H9 (cell line): Measurements from ENCODE around the gene CDK17. TPM values are rescaled to one million over a fixed set of nuclear protein-coding genes. Genes with fewer than 3 reads are reported as not detected.
A peak's percentile ranks its signal among the peaks of the same experiment; 100 is the strongest.

Experiments
- DNase-seq: peaks from one replicate; pipeline ENCODE4 v3.0.0-alpha.2; 2017
- H2AFZ ChIP-seq: one replicate; pipeline ENCODE4 v1.6.1; 2013; ENCODE audit warnings: mild to moderate bottlenecking, low read length, control low read depth, moderate library complexity
- H2AK5ac ChIP-seq: 2 replicates; pipeline ENCODE4 v1.6.1; 2013; ENCODE audit warnings: low read length, control low read depth, mixed read lengths; ENCODE audit not compliant: insufficient read length
- H2BK120ac ChIP-seq: one replicate; pipeline ENCODE4 v1.6.1; 2013; ENCODE audit warnings: low read depth, mild to moderate bottlenecking, low read length, control low read depth, inconsistent platforms; ENCODE audit not compliant: poor library complexity, severe bottlenecking
- H2BK12ac ChIP-seq: 2 replicates; pipeline ENCODE4 v1.6.1; 2013; ENCODE audit warnings: low read length, control low read depth, mixed read lengths, low read depth; ENCODE audit not compliant: insufficient read length
- H2BK15ac ChIP-seq: 2 replicates; pipeline ENCODE4 v1.6.1; 2013; ENCODE audit warnings: low read depth, low read length, control low read depth
- H2BK20ac ChIP-seq: one replicate; pipeline ENCODE4 v1.6.1; 2013; ENCODE audit warnings: low read depth, mild to moderate bottlenecking, low read length, control low read depth, inconsistent platforms; ENCODE audit not compliant: poor library complexity, severe bottlenecking
- H2BK5ac ChIP-seq: 2 replicates; pipeline ENCODE4 v1.6.1; 2013; ENCODE audit warnings: low read length, control low read depth, mixed read lengths; ENCODE audit not compliant: insufficient read length
- H3K14ac ChIP-seq: 2 replicates; pipeline ENCODE4 v1.6.1; 2013; ENCODE audit warnings: low read length, control low read depth; ENCODE audit not compliant: insufficient read depth
- H3K18ac ChIP-seq: 2 replicates; pipeline ENCODE4 v1.6.1; 2013; ENCODE audit warnings: low read depth, mild to moderate bottlenecking, mixed read lengths, low read length, control low read depth; ENCODE audit not compliant: insufficient read length
- H3K23ac ChIP-seq: 2 replicates; pipeline ENCODE4 v1.6.1; 2013; ENCODE audit warnings: low read length, control low read depth, mixed read lengths, low read depth; ENCODE audit not compliant: insufficient read length
- H3K23me2 ChIP-seq: 2 replicates; pipeline ENCODE4 v1.6.1; 2013; ENCODE audit warnings: low read depth, mild to moderate bottlenecking, mixed read lengths, low read length, control low read depth; ENCODE audit not compliant: insufficient read length, poor library complexity, severe bottlenecking
- H3K27ac ChIP-seq: 2 replicates; pipeline ENCODE4 v1.5.1; 2013; ENCODE audit warnings: low read length, control low read depth, mixed read lengths, low read depth; ENCODE audit not compliant: insufficient read length
- H3K27me3 ChIP-seq: 2 replicates; pipeline ENCODE4 v1.6.1; 2013; ENCODE audit warnings: low read length, control low read depth, inconsistent platforms; ENCODE audit not compliant: insufficient read depth
- H3K4ac ChIP-seq: 2 replicates; pipeline ENCODE4 v1.6.1; 2013; ENCODE audit warnings: low read depth, mild to moderate bottlenecking, control low read depth, inconsistent platforms, low read length, moderate library complexity
- H3K4me1 ChIP-seq: 2 replicates; pipeline ENCODE4 v1.6.1; 2013; ENCODE audit warnings: low read length, control low read depth, inconsistent platforms; ENCODE audit not compliant: insufficient read depth
- H3K4me2 ChIP-seq: 2 replicates; pipeline ENCODE4 v1.6.1; 2013; ENCODE audit warnings: low read length, control low read depth, mixed read lengths; ENCODE audit not compliant: insufficient read length, insufficient read depth
- H3K56ac ChIP-seq: 2 replicates; pipeline ENCODE4 v1.6.1; 2013; ENCODE audit warnings: low read depth, mild to moderate bottlenecking, mixed read lengths, low read length, control low read depth; ENCODE audit not compliant: insufficient read length
- H3K79me1 ChIP-seq: 2 replicates; pipeline ENCODE4 v1.6.1; 2013; ENCODE audit warnings: low read depth, mild to moderate bottlenecking, moderate library complexity, low read length, control low read depth, inconsistent platforms; ENCODE audit not compliant: insufficient read depth, poor library complexity, severe bottlenecking
- H3K79me2 ChIP-seq: 2 replicates; pipeline ENCODE4 v1.6.1; 2013; ENCODE audit warnings: low read length, control low read depth, inconsistent platforms; ENCODE audit not compliant: insufficient read depth
- H3K9ac ChIP-seq: 2 replicates; pipeline ENCODE4 v1.6.1; 2013; ENCODE audit warnings: low read length, control low read depth, mixed read lengths; ENCODE audit not compliant: insufficient read length; ENCODE audit errors: extremely low read depth
- H3K9me3 ChIP-seq: one replicate; pipeline ENCODE4 v1.6.1; 2013; ENCODE audit warnings: low read depth, low read length, inconsistent platforms; ENCODE audit not compliant: control insufficient read depth
- H3T11ph ChIP-seq: one replicate; pipeline ENCODE4 v1.6.1; 2013; ENCODE audit warnings: mild to moderate bottlenecking, low read length, control low read depth, inconsistent platforms
- H4K20me1 ChIP-seq: one replicate; pipeline ENCODE4 v1.6.1; 2013; ENCODE audit not compliant: control insufficient read depth, insufficient read length, insufficient read depth
- H4K5ac ChIP-seq: 2 replicates; pipeline ENCODE4 v1.6.1; 2013; ENCODE audit warnings: low read depth, mild to moderate bottlenecking, mixed read lengths, low read length, control low read depth; ENCODE audit not compliant: insufficient read length
- H4K8ac ChIP-seq: replicated peaks from 2 replicates; pipeline ENCODE4 v1.6.1; 2013; ENCODE audit warnings: low read length, control low read depth, mixed read lengths, low read depth; ENCODE audit not compliant: insufficient read length
- H4K91ac ChIP-seq: 2 replicates; pipeline ENCODE4 v1.6.1; 2013; ENCODE audit warnings: low read depth, mild to moderate bottlenecking, moderate library complexity, mixed read lengths, low read length, control low read depth; ENCODE audit not compliant: insufficient read length
- H3K27ac Mint-ChIP-seq, 3 experiments: 2 replicates in 2 of 3; 3 replicates in 1 of 3; pipeline ENCODE4 v1.8.0; 2020 to 2021; ENCODE audit warnings: mixed read lengths in 3 of 3, mild to moderate bottlenecking in 1 of 3, moderate library complexity in 1 of 3
- H3K27me3 Mint-ChIP-seq: 2 replicates; pipeline ENCODE4 v1.8.0; 2021; ENCODE audit warnings: low read depth, mild to moderate bottlenecking, moderate library complexity, mixed read lengths
- H3K36me3 Mint-ChIP-seq, 3 experiments: 2 replicates in 2 of 3; 3 replicates in 1 of 3; pipeline ENCODE4 v1.8.0; 2020 to 2021; ENCODE audit warnings: low read depth in 3 of 3, mixed read lengths in 3 of 3; ENCODE audit not compliant: insufficient read depth in 1 of 3
- H3K4me1 Mint-ChIP-seq, 2 experiments: 2 replicates each; pipeline ENCODE4 v1.8.0; 2020; ENCODE audit warnings: mixed read lengths in 2 of 2
- H3K4me3 Mint-ChIP-seq, 2 experiments: 2 replicates in 1 of 2; 3 replicates in 1 of 2; pipeline ENCODE4 v1.8.0; 2020 to 2021; ENCODE audit warnings: mild to moderate bottlenecking in 2 of 2, mixed read lengths in 2 of 2, moderate library complexity in 1 of 2
- H3K9me3 Mint-ChIP-seq, 2 experiments: 2 replicates in 1 of 2; 3 replicates in 1 of 2; pipeline ENCODE4 v1.8.0; 2020; ENCODE audit warnings: mild to moderate bottlenecking in 2 of 2, mixed read lengths in 2 of 2, moderate library complexity in 1 of 2
- CTCF ChIP-seq: fragments of 200-600 bp; sonication (generic); conservative IDR thresholded peaks from 3 replicates; pipeline ENCODE4 v1.8.0; 2021; ENCODE audit warnings: antibody characterized with exemption, mild to moderate bottlenecking
- WGBS: extraction: QIAGEN DNeasy Blood & Tissue Kit; methylation state at CpG from one replicate; pipeline ENCODE4 v1.1.7; 2013; ENCODE audit warnings: missing lambda C conversion rate, low lambda C conversion rate, mixed read lengths; ENCODE audit not compliant: insufficient read length; ENCODE audit errors: extremely low coverage; 5-methylcytosine and 5-hydroxymethylcytosine counted together
- total RNA-seq: library from RNA; stranded (reverse); gene quantifications from 2 replicates; pipeline ENCODE4 v1.2.1, GENCODE V29; 2021

The CDK17 gene
- total RNA-seq, 1 experiment from 2014 or later = 28.8 TPM

- H2BK20ac ChIP-seq = no peak overlapping the region
- H3K18ac ChIP-seq = peak overlapping the region; percentile 8
- no peaks in the 10 kb centered on the region for H3K27me3 ChIP-seq
- no peak overlapping the region for H3K56ac ChIP-seq
- no CpG with 5 or more reads among the region's 70 CpGs for WGBS
- H3K4me3 Mint-ChIP-seq = peak overlapping the region; percentile 84 to 88
- no peak overlapping the region for H4K8ac ChIP-seq
- H3K4me1 Mint-ChIP-seq = peaks cover 55 to 60% of the 10 kb centered on the region in 2 experiments
- no peak overlapping the region for H4K5ac ChIP-seq
- H2BK5ac ChIP-seq = no peak overlapping the region
- H4K20me1 ChIP-seq = no peaks in the 10 kb centered on the region
- H3K36me3 Mint-ChIP-seq = no peaks in the 10 kb centered on the region
- no peak overlapping the region for H2BK120ac ChIP-seq
- H2BK12ac ChIP-seq = no peak overlapping the region
- H2AFZ ChIP-seq = no peak overlapping the region
- no peaks in the 10 kb centered on the region; the same call in 1 of the 2 replicates for H3K27me3 Mint-ChIP-seq
- peak overlapping the region; percentile 2 for H3K9ac ChIP-seq
- H3K4ac ChIP-seq = no peak overlapping the region
- peak overlapping the region; percentile 75 for H3K4me2 ChIP-seq
- H2BK15ac ChIP-seq = no peak overlapping the region
- H3K79me1 ChIP-seq = no peaks in the 10 kb centered on the region
- no peaks in the 10 kb centered on the region for H3K9me3 ChIP-seq
- peaks cover 5% of the 10 kb centered on the region; the same call in 1 of the 2 replicates for H3K79me2 ChIP-seq
- H3T11ph ChIP-seq = no peak overlapping the region
- peak overlapping the region in 2 of 3 experiments; percentile 77 to 79; a peak in 2 of 7 replicates for H3K27ac Mint-ChIP-seq
- H3K23me2 ChIP-seq = peaks cover 14% of the 10 kb centered on the region
- H3K9me3 Mint-ChIP-seq = no peaks in the 10 kb centered on the region
- H3K4me1 ChIP-seq = peaks cover 3% of the 10 kb centered on the region; the same call in 1 of the 2 replicates
- no peak overlapping the region for H3K23ac ChIP-seq
- peak overlapping the region; percentile 60 for H3K14ac ChIP-seq
- no peak for TF ChIP-seq CTCF
- no peak overlapping the region for H4K91ac ChIP-seq
- H2AK5ac ChIP-seq = no peak overlapping the region
- DNase-seq = peak; percentile 52
- H3K27ac ChIP-seq = no peak overlapping the region
These were observed 920 bp downstream of the CDK17 start for GRCh38 chr12:96399120-96399918.
